ENCODE results near the gene GOLGA6L26.
"Not testable (repeated sequence)": the region's sequence is repeated elsewhere in the genome, so short reads cannot be mapped to it uniquely, and the experiment has no call there.

DNA sequence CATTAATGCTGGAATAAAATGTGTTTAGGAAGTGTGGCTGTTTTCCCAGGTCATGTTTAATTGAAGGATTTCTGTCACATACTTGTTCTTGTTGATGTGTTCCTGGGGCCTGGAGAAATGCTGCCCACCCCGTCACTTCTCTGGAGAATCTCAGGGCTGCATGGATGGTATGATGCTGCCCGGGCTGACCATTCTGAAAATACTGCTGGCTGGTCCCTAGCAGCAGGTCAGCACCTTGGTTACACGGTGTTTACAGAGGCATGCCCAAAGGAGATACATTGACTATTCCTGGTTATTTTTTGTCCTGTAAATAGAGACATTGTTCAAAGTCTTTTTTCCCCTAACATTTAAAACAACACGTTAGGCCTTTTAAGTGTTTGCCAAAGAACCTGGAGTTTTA, 46.7 kb upstream of the GOLGA6L26 start:
- TF ChIP-seq, protein P1, sequence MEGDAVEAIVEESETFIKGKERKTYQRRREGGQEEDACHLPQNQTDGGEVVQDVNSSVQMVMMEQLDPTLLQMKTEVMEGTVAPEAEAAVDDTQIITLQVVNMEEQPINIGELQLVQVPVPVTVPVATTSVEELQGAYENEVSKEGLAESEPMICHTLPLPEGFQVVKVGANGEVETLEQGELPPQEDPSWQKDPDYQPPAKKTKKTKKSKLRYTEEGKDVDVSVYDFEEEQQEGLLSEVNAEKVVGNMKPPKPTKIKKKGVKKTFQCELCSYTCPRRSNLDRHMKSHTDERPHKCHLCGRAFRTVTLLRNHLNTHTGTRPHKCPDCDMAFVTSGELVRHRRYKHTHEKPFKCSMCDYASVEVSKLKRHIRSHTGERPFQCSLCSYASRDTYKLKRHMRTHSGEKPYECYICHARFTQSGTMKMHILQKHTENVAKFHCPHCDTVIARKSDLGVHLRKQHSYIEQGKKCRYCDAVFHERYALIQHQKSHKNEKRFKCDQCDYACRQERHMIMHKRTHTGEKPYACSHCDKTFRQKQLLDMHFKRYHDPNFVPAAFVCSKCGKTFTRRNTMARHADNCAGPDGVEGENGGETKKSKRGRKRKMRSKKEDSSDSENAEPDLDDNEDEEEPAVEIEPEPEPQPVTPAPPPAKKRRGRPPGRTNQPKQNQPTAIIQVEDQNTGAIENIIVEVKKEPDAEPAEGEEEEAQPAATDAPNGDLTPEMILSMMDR (optimal IDR thresholded peaks at IDR 0.05 in 1 of 3, IDR thresholded peaks at IDR 0.05 in 1 of 3, conservative IDR thresholded peaks at IDR 0.05 in 1 of 3; ENCODE audit: extremely low read depth in 1 of 3, insufficient read depth in 2 of 3, low read length in 3 of 3): not testable (repeated sequence)
- TF ChIP-seq EZH2 (IDR thresholded peaks at IDR 0.05; ENCODE audit: low read length): not testable (repeated sequence)
